Body of pancreas (tissue), 4 donors: ENCODE data around the gene CLDN14. TPM values are rescaled to one million over a fixed set of nuclear protein-coding genes. Genes with fewer than 3 reads are reported as not detected.

Experiments used
- ATAC-seq: fragments of 150-250 bp; one replicate; pipeline ENCODE4 v1.9.1; 2016
- DNase-seq, 4 donors: peaks; one replicate each; pipeline ENCODE4 v3.0.0-alpha.2; 2019
- H3K27ac ChIP-seq, 4 donors: fragments of 200-600 bp; sonication (generic); 1 replicate in 3 of 4; 2 replicates in 1 of 4; pipeline versions ENCODE4 v1.5.1 to v1.6.1; 2016 to 2019; ENCODE audit warnings: mild to moderate bottlenecking in 1 of 4, mixed read lengths in 1 of 4, moderate library complexity in 1 of 4
- H3K27me3 ChIP-seq, 2 donors: fragments of 200-600 bp; sonication (generic); one replicate each; pipeline ENCODE4 v1.6.0; 2016; ENCODE audit warnings: mild to moderate bottlenecking in 1 of 2
- H3K36me3 ChIP-seq, 2 donors: fragments of 200-600 bp; sonication (generic); replicated peaks in 1 of 2; 2 replicates each; pipeline ENCODE4 v1.5.1; 2016; ENCODE audit warnings: low read depth in 2 of 2; ENCODE audit not compliant: insufficient read depth in 1 of 2
- H3K4me1 ChIP-seq: fragments of 200-600 bp; sonication (generic); one replicate; pipeline ENCODE4 v1.6.0; 2016
- H3K4me3 ChIP-seq, 2 donors: fragments of 200-600 bp; sonication (generic); 1 replicate in 1 of 2; 2 replicates in 1 of 2; pipeline ENCODE4 v1.5.1; 2016 to 2019
- H3K9me3 ChIP-seq, 3 donors: fragments of 200-600 bp; sonication (generic); 1 replicate in 2 of 3; 2 replicates in 1 of 3; pipeline ENCODE4 v1.5.1; 2016
- CTCF ChIP-seq, 7 experiments: fragments of 450-650 bp in 4 of 7; fragments of 200-600 bp in 3 of 7; sonication (generic) in 3 of 7; IDR thresholded peaks; one replicate each; pipeline ENCODE4 v1.5.1; 2016 to 2019; ENCODE audit warnings: antibody characterized with exemption in 7 of 7
- POLR2A ChIP-seq, 3 donors: fragments of 450-650 bp; IDR thresholded peaks; one replicate each; pipeline ENCODE4 v1.6.1; 2016; ENCODE audit warnings: antibody characterized with exemption in 3 of 3, mild to moderate bottlenecking in 2 of 3
- WGBS, 2 donors: methylation state at CpG; one replicate each; pipeline ENCODE4 v1.1.5; 2017; 5-methylcytosine and 5-hydroxymethylcytosine counted together
- intact Hi-C: fragments of 100-400 bp; cut with DNase I; formaldehyde crosslinking; loops from one replicate; pipeline ENCODE4 v1.15.1; 2023
- total RNA-seq, 2 donors: library from RNA; depleted of rRNA; stranded (reverse); fragments of >200 nt; gene quantifications; one replicate each; pipeline ENCODE4 v1.1.0, GENCODE V29; 2016

CLDN14 gene
- total RNA-seq, result under 1 TPM in 1 of 2 donors, not detected in 1; 0.26 TPM

- Histone ChIP-seq H3K36me3 (no peaks in the 10 kb centered on the region), H3K27me3 (no peaks in the 10 kb centered on the region), H3K4me1 (peaks cover 35% of the 10 kb centered on the region), H3K4me3 (no peak within 1 kb of the TSS), H3K9me3 (no peaks in the 10 kb centered on the region), H3K27ac (peak within 1 kb of the TSS in 3 of 4 donors; percentile 27 to 42 (median 41))
- ATAC-seq (peak; percentile 51), DNase-seq (peak in 3 of 4 donors; percentile 23 to 55 (median 51))
- intact Hi-C loops, result no loop called here
- TF ChIP-seq CTCF (IDR thresholded peaks at IDR 0.05) (peak in 3 of 7 experiments; percentile 17 to 19 (median 17)), POLR2A (IDR thresholded peaks at IDR 0.05) (no peak)
- 42 to 46% methylated on average over 24 to 25 of the region's 25 CpGs for WGBS, 2 donors
Measured at GRCh38 chr21:36479415-36480402, at the start of gene CLDN14. TSS of gene CLDN14 (minus strand) at chr21:36480122. CDS start at chr21:36461695, 18,427 bp downstream.

- H3K4me3 ChIP-seq, result no peak overlapping the region
- TF ChIP-seq CTCF (IDR thresholded peaks at IDR 0.05), result no peak
- TF ChIP-seq POLR2A (IDR thresholded peaks at IDR 0.05), result no peak
- no peak for DNase-seq
- no peak for ATAC-seq
- no peaks in the 10 kb centered on the region for H3K4me1 ChIP-seq
- 64 to 80% methylated on average over 5 to 6 of the region's 6 CpGs for WGBS, 2 donors
- intact Hi-C loops, result no loop called here
- H3K36me3 ChIP-seq, result no peaks in the 10 kb centered on the region
- no peaks in the 10 kb centered on the region for H3K27me3 ChIP-seq
- no peak overlapping the region for H3K27ac ChIP-seq
- no peaks in the 10 kb centered on the region for H3K9me3 ChIP-seq
Measured at GRCh38 chr21:36528716-36529115, 48.8 kb upstream of the CLDN14 start.

- DNase-seq (no peak), ATAC-seq (no peak)
- H3K36me3 ChIP-seq, result no peaks in the 10 kb centered on the region
- H3K27me3 ChIP-seq, result no peaks in the 10 kb centered on the region
- H3K4me1 ChIP-seq, result no peaks in the 10 kb centered on the region
- TF ChIP-seq POLR2A (IDR thresholded peaks at IDR 0.05) (no peak), CTCF (IDR thresholded peaks at IDR 0.05) (no peak)
- no peak overlapping the region for H3K27ac ChIP-seq
- H3K9me3 ChIP-seq, result no peaks in the 10 kb centered on the region
- WGBS, 2 donors, result 67 to 72% methylated on average over 6 of the region's 6 CpGs
- intact Hi-C loops, result no loop called here
- no peak overlapping the region for H3K4me3 ChIP-seq
Measured at GRCh38 chr21:36527317-36527716, 47.4 kb upstream of the CLDN14 start.

GRCh38 chr21:36526104-36526503 is 46.2 kb upstream of the CLDN14 start:
- no peaks in the 10 kb centered on the region for H3K27me3 ChIP-seq
- ATAC-seq, result no peak
- intact Hi-C loops, result no loop called here

More at GRCh38 chr21:36526104-36526503, 46.2 kb upstream of the CLDN14 start:
- no peak overlapping the region for H3K4me3 ChIP-seq
- H3K27ac ChIP-seq, result no peak overlapping the region
- H3K9me3 ChIP-seq, result no peaks in the 10 kb centered on the region
- no peak for DNase-seq
- 89 to 93% methylated on average over 3 to 4 of the region's 4 CpGs for WGBS, 2 donors
- no peak for TF ChIP-seq CTCF (IDR thresholded peaks at IDR 0.05)
- no peak for TF ChIP-seq POLR2A (IDR thresholded peaks at IDR 0.05)
- no peaks in the 10 kb centered on the region for H3K36me3 ChIP-seq
- H3K4me1 ChIP-seq, result no peaks in the 10 kb centered on the region
